GM19043 (cell line): ENCODE measurements around the gene MDC1.

ENCODE experiments used
- ATAC-seq: cut with Tn5 transposase; IDR thresholded peaks from one replicate; pipeline ENCODE4 v1.9.1; 2021; ENCODE audit warnings: low read depth; ENCODE audit not compliant: unreplicated experiment

Gene MDC1

DNA sequence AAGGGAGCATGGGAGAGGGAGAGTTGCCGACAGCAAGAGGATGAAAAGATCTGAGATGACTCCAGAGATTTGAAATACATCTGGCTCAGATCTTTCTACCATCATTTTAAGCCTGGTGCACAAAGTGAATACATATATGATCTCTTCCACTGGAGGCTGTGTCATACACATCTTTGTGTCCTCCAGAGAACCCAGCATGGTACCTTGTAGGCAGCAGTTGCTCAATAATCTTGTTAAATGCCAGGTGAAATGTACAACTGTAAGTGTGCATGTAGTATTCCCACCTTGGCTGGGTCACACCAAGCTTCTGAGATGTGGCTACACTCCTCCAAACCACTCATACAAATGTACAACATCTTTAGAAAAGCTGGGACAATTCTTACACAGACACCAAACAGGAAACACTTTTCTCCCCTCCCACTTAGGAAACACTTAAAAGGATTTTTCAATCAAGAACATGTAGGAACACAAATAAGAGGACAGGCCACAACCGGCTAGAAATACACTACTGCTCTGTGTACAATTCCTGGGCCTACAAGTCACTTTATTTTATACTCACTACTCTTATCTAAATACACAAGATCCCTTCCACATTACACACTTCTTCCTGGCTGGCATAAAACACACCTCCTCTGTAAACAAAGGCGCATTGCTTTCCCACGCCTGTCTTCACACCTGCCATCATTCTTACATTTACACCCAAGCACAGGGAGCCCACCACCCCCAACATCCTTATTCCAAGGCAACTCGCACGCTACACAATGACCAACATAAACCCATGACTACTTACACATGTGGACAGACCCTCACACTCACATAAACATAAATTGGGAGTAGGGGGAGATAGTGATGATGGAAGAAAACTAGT is 31.1 kb upstream of the MDC1 start:
- no peak for ATAC-seq

DNA sequence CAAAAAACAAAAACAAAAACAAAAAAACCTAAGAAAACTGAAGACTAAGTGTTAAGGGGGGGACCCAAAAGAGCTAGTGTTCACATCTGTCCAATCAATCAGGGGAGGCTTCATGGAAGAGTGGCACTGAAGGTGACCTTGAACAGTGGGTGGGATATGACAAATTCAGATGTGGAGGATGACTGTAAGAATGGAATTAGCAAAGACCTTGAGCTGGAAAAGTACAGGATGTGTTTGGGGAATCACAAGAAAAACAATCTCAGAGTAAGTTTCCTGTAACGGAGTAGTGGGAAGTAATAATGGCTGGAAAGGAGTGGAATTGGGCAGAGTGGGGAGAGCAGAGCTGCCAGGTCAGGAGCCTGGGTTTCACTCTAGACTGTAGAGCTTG is 30.2 kb upstream of the MDC1 start:
- no peak for ATAC-seq

DNA sequence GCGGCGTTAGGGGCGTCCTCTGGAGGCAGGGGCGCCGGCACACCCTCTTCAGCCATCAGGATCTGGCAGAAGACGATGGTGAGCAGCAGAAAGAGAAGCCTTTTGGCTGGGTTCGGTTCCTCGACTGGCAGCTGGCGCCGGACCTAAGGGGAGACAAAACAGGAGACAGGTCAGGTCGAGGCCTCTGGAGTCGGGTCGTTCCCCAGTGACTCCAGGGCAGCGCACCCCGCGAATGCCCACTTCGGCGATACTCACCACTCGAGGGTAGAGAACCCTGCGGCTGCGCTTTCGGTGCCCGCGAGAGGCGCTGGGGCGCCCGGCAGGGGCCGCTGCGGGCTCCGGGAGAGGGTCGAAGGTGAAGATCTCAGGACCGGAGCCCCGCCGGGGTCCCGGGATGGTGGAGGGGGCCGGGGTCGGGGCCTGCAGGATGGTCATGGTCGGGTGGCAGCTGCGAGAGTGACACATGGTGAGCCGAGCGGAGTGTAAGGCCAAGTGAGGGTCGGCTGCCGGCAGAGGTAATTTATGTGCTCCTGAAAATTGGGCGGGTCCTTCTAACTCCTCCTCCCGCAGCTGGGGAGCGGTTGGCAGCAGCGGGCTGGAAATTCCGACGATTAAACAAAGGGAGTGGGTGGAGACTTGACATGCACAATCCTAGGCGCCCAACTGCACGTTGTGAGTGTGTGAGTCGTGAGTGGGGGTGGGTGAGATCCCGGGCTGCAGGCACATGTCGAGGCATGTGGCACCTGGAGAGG is 27.1 kb upstream of the MDC1 start, which contains the start of gene IER3:
Gene IER3, minus strand, starts transcription at position 494 of the 752 bp plus-strand sequence. Its CDS starts 29 bp downstream, at position 465.
- no peak for ATAC-seq

DNA sequence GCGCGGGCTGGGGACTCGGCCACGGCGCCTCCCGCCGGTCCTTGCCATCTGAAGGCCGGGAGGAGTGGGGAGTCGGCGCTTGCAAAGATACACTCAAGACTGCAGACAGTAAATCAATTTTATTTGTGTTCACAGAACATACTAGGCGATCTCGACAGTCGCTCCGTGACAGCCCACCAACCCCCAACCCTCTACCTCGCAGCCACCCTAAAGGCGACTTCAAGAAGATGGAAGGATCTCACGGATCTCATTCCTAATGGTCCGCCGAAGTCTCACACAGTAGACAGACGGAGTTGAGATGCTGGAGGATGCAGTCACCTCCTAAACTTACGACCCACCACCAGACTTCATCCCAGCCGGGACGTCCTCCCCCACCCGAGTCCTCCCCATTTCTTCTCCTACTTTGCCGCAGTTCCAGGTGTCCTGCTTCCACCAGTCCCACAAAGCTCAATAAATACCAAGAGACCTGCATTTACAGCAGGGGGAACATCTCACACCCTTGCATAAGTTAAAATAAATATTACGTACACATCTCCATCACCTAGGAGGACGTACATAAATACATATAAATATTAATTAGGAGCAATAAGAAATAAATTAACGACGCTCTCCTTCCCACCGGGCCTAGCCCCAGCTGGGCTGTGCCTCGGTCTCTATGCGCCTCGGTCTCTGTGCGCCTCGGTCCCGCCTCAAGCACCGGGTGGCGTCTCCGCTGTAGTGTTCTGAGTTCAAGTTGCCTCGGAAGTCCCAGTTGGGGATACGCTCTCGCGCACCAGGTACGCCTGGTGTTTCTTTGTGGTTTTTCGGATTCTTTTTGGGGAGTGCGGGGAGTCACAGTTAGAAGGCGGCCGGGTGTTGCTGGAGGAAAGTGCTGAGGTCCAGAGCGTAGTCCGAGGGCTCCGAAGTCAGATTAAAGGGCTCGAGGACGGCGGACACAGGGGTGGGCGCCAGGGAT is 26.3 kb upstream of the MDC1 start:
- peak; percentile 19 for ATAC-seq

DNA sequence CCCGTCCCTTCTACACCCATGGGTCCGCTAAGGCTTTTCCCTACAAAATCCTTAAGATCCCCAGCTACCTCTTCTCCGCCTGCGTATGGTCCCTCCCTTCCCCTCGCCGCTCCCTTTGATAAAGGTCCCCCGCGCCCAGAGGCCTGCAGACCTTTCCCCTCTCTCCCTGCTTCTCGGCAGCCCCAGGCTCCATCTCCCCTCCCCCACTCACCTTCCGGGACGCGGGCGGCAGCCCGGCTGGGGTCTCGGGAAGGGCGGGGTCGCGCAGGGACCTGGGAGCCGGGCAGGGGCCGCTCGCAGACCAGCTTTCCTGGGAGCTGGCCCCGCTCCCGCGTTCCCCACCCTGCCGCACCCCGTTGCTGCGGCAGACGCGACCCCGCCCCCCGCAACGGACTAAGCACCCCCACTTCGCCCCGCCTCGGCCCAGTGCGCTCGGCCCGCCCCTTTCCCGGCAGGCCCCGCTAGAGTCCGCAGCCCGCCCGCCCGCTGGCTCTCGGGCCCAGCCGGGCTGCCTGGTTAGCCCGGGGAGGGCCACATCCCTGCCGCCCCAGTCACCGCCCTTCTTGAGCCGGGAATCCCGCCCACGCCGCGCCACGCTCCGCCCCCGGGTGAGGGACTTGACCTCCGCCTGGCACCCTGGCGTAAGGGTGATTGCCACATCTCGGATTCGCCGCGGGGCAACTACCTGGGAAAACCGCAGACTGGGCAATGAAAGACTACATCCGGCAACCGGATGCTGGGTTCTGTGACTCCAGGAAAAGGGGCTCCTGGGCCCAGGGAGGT is 25.4 kb upstream of the MDC1 start, which contains the start of gene FLOT1:
Gene FLOT1, minus strand, starts transcription at position 372 of the 783 bp plus-strand sequence. CDS start 498 bp downstream, outside the sequence.
- ATAC-seq, result peak; percentile 57

DNA sequence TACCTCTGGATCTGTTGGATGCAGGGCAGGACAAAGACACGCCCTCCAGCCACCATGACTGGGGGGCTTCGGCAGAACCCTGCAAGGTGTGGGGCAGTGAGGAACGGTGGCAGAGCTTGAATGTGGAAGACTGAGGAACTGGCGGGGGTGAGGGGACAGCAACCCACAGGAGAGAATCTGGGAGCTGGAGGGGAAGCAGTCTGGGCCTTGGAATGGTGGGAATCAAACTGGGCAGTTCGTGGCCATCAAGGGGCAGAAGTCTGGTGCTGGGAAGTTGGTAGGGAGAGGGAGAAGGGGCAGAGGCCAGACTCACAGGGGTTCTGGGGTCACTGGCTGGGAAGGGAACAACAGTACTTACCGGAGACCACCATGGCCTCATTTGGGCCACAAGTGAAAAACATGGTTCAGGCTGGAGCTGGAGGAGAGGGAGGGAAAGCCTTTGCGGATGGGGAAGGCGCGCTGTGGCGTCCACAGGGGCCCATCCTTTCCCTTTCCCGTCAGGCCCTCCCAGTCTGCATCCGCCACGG is 24.8 kb upstream of the MDC1 start:
- no peak for ATAC-seq

DNA sequence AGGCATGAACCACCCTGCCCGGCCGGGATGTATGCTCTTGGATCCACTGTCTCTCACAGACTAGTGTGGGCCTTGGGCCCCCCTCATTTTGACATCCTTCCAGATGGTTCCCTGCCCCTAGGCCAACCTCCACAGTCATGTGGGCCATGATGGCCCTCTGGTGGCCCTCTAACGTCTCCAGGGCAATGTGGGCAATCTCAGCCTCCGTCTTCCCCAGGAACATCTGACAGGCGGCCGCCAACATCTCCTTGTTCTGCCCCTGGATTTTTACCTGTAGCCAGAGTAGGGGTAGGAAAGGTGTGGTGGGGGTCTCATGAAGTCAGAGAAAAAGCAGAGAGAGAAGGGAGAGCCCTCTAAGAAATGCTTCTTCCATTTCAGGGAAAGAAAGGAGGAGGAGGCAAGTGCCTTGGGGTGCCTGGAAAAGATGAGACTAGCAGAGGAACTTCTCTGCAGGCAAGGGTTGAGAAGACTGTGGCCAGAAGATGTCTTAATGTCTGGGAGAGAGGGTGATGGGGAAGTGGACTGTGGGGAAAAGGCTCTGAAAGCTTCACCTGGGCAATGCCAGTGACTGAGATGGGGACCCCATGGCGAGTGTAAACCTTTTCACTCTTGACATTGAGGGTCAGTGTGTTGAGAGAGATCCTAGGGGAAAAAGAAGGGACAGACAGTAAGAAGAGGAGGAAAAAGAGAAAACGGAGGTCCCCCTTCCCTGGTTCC is 24.1 kb upstream of the MDC1 start:
- ATAC-seq, result no peak

DNA sequence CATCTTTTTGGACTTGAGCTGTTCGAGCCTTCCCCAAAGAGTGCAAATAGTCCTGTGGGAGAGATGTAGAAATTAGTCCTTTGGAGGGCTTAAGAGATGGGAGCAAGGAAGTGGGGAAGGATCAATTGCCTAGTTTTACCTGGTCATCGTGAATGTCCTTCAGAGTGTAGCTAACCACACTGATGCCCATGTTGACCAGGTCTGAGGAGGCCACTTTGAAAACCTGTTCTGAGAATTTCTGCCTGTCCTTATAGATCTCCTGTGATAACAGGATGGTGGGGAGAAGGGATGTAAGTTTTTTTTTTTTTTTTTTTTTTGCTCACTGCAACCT is 23.4 kb upstream of the MDC1 start:
- ATAC-seq, result no peak

DNA sequence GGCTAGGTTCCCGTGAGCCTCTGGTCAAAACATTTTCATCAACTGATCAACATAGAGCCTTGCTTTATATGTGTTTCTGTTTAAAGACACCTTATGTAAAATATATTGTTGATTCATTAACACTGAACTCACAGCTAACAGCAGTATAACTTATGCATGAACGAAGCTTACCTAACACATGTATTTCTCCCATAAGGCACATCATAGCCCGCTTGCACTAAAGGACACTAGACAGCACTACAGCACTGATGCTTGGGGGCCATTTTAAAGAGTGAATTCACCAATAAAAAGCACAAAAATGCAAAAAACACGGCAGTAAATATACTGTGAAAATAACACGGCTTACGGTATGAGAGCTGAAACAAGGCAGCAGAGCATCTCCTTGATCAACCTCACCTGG is 21.5 kb upstream of the MDC1 start:
- ATAC-seq, result no peak

DNA sequence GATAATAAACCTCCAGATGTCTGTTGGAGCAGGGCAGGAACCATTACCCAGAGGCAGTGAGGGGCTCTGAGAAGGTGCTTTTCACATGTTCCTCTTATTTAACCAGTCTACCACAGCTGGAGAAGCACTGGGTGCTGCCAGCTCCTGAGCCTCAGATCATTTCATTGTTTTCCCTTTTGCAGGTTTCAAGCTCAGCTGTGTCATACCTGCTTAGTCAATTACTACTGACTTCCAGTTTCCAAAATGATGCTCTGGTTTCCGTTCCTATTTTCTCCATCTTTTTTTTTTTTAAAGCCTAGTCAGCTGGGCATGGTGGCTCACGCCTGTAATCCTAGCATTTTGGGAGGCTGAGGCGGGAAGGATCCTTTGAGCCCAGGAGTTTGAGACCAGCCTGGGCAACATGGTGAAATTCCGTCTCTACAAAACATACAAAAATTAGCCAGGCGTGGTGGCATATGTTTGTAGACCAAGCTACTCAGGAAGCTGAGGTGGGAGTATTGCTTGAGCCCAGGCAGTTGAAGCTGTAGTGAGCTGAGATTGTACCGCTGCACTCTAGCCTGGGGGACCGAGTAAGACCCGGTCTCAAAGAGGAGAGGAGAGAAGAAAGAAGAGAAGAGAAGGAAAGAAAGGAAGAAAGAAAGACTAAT is 18.7 kb upstream of the MDC1 start:
- no peak for ATAC-seq

DNA sequence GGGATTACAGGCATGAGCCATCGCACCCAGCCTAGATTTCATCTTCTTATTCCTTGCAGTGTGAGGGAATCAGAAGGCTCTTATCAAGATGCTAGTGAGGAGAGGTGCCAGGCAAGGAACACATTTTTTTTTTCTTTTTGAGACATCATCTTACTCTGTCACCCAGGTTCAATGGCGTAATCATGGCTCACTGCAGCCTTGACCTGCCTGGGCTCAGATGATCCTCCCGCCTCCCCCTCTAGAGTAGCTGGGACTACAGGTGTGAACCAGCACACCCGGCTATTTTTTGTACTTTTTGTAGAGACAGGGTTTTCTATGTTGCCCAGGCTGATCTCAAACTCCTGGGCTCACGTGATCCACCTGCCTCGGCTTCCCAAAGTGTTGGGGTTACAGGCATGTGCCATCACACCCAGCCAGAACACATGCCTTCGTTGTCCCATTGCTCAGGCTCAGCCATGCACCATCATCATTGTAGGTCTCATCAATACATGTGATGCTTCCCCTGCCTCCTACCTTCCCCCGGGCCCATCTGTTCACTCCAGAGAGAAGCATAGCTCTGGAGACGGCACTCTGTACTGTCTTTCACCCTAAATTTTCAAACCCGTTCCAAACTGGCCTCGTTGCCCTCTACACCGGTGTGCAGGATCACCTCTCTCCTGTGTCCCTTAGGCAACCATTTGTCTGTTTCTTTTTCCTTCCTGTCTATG is 15.3 kb upstream of the MDC1 start:
- no peak for ATAC-seq

DNA sequence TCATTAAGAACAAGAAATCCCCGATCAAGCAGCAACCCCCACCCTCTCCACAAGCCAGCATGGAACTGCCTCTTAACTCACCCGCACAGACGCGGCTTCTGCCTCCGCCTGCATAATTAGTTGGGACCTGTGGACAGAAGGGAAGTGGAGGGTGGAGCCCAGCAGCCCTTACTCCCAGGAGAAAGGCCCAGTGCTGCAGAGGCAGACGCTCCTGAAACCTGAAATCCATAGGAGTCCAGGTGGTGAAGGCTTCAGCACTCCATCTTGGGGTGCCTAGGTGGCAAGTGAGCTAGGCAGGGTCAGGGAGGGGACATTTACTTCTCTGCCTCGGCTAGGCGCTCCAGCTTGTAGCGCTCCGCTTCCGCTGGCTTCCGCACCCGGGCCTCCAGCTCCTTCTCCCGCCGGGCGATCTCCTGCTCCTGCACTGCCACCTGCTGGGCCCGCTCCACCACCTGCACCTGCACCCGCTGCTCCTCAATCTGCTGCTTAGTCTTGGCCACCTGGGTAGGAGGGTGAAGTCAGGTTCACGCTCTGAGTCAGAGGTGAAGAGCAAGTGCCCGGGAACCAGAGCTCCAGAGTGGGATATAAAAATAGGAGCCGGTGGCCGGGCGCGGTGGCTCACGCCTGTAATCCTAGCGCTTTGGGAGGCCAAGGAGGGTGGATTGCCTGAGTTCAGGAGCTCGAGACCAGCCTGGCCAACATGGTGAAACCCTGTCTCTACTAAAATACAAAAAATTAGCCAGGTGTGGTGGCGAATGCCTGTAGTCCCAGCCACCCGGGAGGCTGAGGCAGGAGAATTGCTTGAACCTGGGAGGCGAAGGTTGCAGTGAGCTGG is 13.7 kb upstream of the MDC1 start:
- ATAC-seq, result no peak

DNA sequence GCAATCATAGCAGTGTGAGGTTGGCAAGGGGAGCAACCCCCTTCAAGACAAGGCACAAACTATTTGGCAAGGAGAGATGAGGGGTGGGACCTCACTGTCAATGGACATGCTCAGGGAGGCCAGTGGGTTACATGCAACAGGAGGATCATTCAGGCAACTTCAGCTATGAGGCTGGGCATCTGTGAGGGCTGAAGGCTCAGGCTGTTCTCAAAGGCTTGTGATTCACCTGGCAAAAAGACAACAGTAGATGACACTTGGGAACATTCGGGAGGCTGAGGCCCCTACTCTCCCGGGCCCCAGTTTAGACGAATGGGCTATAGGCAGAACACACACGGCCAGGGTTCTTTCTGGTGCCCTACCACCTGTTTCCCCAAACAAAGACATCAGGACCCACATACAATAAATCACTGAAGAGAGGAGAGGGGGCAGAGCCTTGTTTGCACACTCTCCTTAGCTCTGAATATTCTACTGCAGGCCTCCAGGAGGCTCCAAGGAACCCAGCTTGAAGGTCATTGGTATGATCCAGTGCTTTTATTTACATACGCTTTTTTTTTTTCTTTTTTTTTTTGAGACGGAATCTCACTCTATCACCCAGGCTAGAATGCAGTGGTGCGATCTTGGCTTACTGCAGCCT is 11.0 kb upstream of the MDC1 start:
- no peak for ATAC-seq

DNA sequence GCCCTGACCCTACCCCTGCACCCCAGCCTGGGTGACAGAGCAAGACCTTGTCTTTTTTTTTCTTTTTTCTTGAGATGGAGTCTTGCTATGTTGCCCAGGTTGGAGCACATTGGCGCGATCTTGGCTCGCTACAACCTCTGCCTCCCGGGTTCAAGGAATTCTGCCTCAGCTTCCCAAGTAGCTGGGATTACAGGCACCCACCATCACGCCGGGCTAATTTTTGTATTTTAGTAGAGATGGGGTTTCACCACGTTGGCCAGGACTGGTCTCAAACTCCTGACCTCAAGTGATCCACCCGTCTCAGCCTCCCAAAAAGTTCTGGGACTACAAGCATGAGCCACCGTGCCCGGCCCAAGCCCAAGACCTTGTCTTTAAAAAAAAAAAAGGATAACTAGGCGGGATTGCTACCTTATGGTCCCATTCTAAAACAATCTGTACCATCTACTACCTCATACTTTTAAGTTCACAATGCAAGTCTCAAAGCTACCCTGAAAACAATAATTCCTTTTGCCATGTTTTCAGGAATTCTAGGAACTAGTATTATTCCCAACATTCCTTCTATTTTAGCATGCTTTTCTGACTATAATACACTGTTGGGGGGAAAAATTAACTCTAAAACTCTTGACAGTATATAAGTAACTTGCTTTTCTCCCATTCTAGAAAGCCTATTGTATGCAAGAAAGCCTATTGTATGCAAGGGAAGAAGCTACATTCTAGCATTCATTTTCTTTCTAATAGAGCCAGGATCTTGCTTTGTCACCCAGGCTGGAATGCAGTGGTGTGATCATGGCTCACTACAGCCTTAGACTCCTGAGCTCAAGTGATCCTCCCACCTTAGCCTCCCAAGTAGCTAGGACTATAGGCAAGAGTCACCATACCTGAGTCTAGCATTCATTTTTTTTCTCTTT is 9.7 kb upstream of the MDC1 start:
- no peak for ATAC-seq

DNA sequence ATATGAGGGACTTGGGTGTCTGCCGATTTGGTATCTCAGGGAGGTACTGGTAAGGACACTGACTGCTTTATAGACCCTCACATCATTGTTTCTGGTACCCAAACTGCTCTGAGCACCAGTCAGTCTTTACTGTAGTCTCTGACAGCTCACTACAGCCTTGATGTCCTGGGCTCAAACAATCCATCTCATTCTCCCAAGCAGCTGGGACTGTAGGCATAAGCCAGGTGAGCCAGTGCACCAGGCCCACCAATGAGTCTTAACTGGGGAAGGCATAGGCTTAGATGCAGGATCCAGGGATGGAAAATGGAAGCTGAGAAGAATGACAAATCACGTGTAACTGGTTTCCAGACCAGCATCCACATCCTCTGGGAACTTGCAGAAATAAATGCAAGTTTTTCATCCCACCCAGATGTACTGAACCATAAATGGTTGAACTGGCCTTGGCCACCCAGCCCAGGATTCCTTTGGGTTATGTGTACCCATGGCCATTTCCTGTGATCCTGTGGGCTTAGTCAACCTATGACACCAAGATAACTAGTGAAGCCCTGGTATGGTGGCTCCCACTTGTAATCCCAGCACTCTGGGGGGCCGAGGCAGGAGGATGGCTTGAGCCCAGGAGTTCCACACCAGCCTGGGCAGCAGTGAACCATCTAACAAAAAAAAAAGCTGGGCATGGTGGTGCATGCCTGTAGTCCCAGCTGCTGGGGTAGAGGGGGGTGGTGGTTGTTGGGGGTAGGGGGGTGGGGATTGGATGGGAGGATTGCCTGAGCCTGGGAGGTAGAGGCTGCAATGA is 8.8 kb upstream of the MDC1 start:
- no peak for ATAC-seq
